NB4 (cell line): ENCODE results near the gene C17orf107.

Source experiments
- DNase-seq: peaks from one replicate; pipeline ENCODE4 v3.0.0; 2010; ENCODE audit warnings: low read depth
- H3K4me3 ChIP-seq: one replicate; pipeline ENCODE4 v1.5.1; 2011; ENCODE audit warnings: mild to moderate bottlenecking, low read depth, low read length, moderate library complexity
- CTCF ChIP-seq: IDR thresholded peaks from one replicate; pipeline ENCODE4 v1.5.1; 2012; ENCODE audit warnings: low read depth, low read length
- MAX ChIP-seq: IDR thresholded peaks from 2 replicates; pipeline ENCODE4 v1.6.1; 2011; ENCODE audit warnings: low read depth, low read length
- MYC ChIP-seq: IDR thresholded peaks from 2 replicates; pipeline ENCODE4 v1.6.1; 2011; ENCODE audit warnings: low read depth, low read length
- POLR2A ChIP-seq: IDR thresholded peaks from 2 replicates; pipeline ENCODE4 v1.6.1; 2011; ENCODE audit warnings: mild to moderate bottlenecking; ENCODE audit not compliant: insufficient read length; ENCODE audit errors: extremely low read depth

The C17orf107 gene

GRCh38 chr17:4899341-4900230, at the start of gene C17orf107:
TSS of gene C17orf107 (plus strand) at chr17:4899536. CDS start at chr17:4899763, 227 bp downstream.
- TF ChIP-seq MYC, result no peak
- no peak for TF ChIP-seq MAX
- no peak for TF ChIP-seq POLR2A
- TF ChIP-seq CTCF, result no peak
- no peak within 1 kb of the TSS for H3K4me3 ChIP-seq
- DNase-seq, result peak; percentile 21

- H3K4me3 ChIP-seq, result no peak overlapping the region
- no peak for TF ChIP-seq MYC
- TF ChIP-seq POLR2A, result no peak
- no peak for TF ChIP-seq CTCF
- no peak for TF ChIP-seq MAX
- DNase-seq, result no peak
These were observed 49.1 kb upstream of the C17orf107 start for GRCh38 chr17:4850246-4850645.

- H3K4me3 ChIP-seq, result no peak overlapping the region
- TF ChIP-seq MAX, result no peak
- no peak for TF ChIP-seq CTCF
- no peak for TF ChIP-seq MYC
- TF ChIP-seq POLR2A, result no peak
- no peak for DNase-seq
These were observed 48.3 kb upstream of the C17orf107 start for GRCh38 chr17:4851084-4851483.

GRCh38 chr17:4852567-4853207, 46.6 kb upstream of the C17orf107 start:
- TF ChIP-seq POLR2A, result no peak
- no peak for TF ChIP-seq MYC
- TF ChIP-seq MAX, result no peak
- no peak for TF ChIP-seq CTCF
- H3K4me3 ChIP-seq, result no peak overlapping the region
- no peak for DNase-seq

GRCh38 chr17:4853208-4853671, 46.1 kb upstream of the C17orf107 start:
- H3K4me3 ChIP-seq, result no peak overlapping the region
- no peak for DNase-seq
- TF ChIP-seq MYC, result no peak
- TF ChIP-seq CTCF, result no peak
- no peak for TF ChIP-seq MAX
- TF ChIP-seq POLR2A, result no peak
